ENCODE data around the gene TBC1D1. TPM values are rescaled to one million over a fixed set of nuclear protein-coding genes. Genes with fewer than 3 reads are reported as not detected.

TBC1D1 gene
- polyA plus RNA-seq, 1 donor from 2014 or later, result 23.2 TPM

GRCh38 chr4:38128478-38129459 is 237.9 kb downstream of the TBC1D1 start:
- Histone ChIP-seq H3K9me2 (ENCODE audit: insufficient read depth, low read length) (no peaks in the 10 kb centered on the region), H3K79me2 (replicated peaks; ENCODE audit: insufficient read depth, low read length) (no peaks in the 10 kb centered on the region), H3K9ac (ENCODE audit: low read length) (no peak overlapping the region), H3K4me3 (ENCODE audit: low read length) (no peak overlapping the region), H3K27ac (ENCODE audit: low read length) (no peak overlapping the region), H4K20me1 (ENCODE audit: insufficient read depth) (no peaks in the 10 kb centered on the region), H3K4me2 (ENCODE audit: low read length) (no peak overlapping the region), H2AFZ (ENCODE audit: low read depth, low read length) (no peak overlapping the region), H3K9me3 (ENCODE audit: low read length) (no peaks in the 10 kb centered on the region), H3K27me3 (ENCODE audit: insufficient read depth, low read depth, low read length) (no peaks in the 10 kb centered on the region), H3F3A (ENCODE audit: insufficient read depth, low read length, poor library complexity, severe bottlenecking) (no peaks in the 10 kb centered on the region), H3K36me3 (ENCODE audit: insufficient read depth, low read length) (no peaks in the 10 kb centered on the region)
- TF ChIP-seq RAD21 (conservative IDR thresholded peaks at IDR 0.05) (no peak), EP300 (conservative IDR thresholded peaks at IDR 0.05; ENCODE audit: poor library complexity, severe bottlenecking) (no peak), EZH2 (IDR thresholded peaks at IDR 0.05; ENCODE audit: borderline replicate concordance, insufficient read depth, low read length, poor library complexity, severe bottlenecking) (no peak), SMC3 (conservative IDR thresholded peaks at IDR 0.05; ENCODE audit: poor library complexity) (no peak), POLR2AphosphoS5 (IDR thresholded peaks at IDR 0.05) (no peak), CTCF (IDR thresholded peaks at IDR 0.05; ENCODE audit: poor library complexity, severe bottlenecking) (no peak), REST (IDR thresholded peaks at IDR 0.05; ENCODE audit: borderline replicate concordance) (no peak), TAF1 (IDR thresholded peaks at IDR 0.05; ENCODE audit: low read depth) (no peak), MXI1 (conservative IDR thresholded peaks at IDR 0.05; ENCODE audit: poor library complexity, severe bottlenecking) (no peak)

GRCh38 chr4:38129460-38130227 is 238.8 kb downstream of the TBC1D1 start:
- H3K27ac ChIP-seq (ENCODE audit: low read length), result no peak overlapping the region
- H3K27me3 ChIP-seq (ENCODE audit: insufficient read depth, low read depth, low read length), result no peaks in the 10 kb centered on the region
- H3K4me2 ChIP-seq (ENCODE audit: low read length), result no peak overlapping the region
- no peaks in the 10 kb centered on the region for H3K79me2 ChIP-seq (replicated peaks; ENCODE audit: insufficient read depth, low read length)
- no peak overlapping the region for H3K4me3 ChIP-seq (ENCODE audit: low read length)
- no peaks in the 10 kb centered on the region for H3K9me3 ChIP-seq (ENCODE audit: low read length)
- TF ChIP-seq TAF1 (IDR thresholded peaks at IDR 0.05; ENCODE audit: low read depth) (no peak), POLR2AphosphoS5 (IDR thresholded peaks at IDR 0.05) (no peak), EZH2 (IDR thresholded peaks at IDR 0.05; ENCODE audit: borderline replicate concordance, insufficient read depth, low read length, poor library complexity, severe bottlenecking) (no peak), CTCF (IDR thresholded peaks at IDR 0.05; ENCODE audit: poor library complexity, severe bottlenecking) (no peak), EP300 (conservative IDR thresholded peaks at IDR 0.05; ENCODE audit: poor library complexity, severe bottlenecking) (no peak), RAD21 (conservative IDR thresholded peaks at IDR 0.05) (no peak), MXI1 (conservative IDR thresholded peaks at IDR 0.05; ENCODE audit: poor library complexity, severe bottlenecking) (no peak), REST (IDR thresholded peaks at IDR 0.05; ENCODE audit: borderline replicate concordance) (no peak), SMC3 (conservative IDR thresholded peaks at IDR 0.05; ENCODE audit: poor library complexity) (no peak)
- no peaks in the 10 kb centered on the region for H4K20me1 ChIP-seq (ENCODE audit: insufficient read depth)
- H3F3A ChIP-seq (ENCODE audit: insufficient read depth, low read length, poor library complexity, severe bottlenecking), result no peaks in the 10 kb centered on the region
- no peak overlapping the region for H3K9ac ChIP-seq (ENCODE audit: low read length)
- no peaks in the 10 kb centered on the region for H3K9me2 ChIP-seq (ENCODE audit: insufficient read depth, low read length)
- no peaks in the 10 kb centered on the region for H3K36me3 ChIP-seq (ENCODE audit: insufficient read depth, low read length)
- H2AFZ ChIP-seq (ENCODE audit: low read depth, low read length), result no peak overlapping the region

Measured in neural cell (in vitro differentiated cells).